ENCODE measurements around the gene PDE4D. TPM values are rescaled to one million over a fixed set of nuclear protein-coding genes. Genes with fewer than 3 reads are reported as not detected.

Gene PDE4D
- total RNA-seq, 1 donor from 2014 or later: 50.0 TPM

DNA sequence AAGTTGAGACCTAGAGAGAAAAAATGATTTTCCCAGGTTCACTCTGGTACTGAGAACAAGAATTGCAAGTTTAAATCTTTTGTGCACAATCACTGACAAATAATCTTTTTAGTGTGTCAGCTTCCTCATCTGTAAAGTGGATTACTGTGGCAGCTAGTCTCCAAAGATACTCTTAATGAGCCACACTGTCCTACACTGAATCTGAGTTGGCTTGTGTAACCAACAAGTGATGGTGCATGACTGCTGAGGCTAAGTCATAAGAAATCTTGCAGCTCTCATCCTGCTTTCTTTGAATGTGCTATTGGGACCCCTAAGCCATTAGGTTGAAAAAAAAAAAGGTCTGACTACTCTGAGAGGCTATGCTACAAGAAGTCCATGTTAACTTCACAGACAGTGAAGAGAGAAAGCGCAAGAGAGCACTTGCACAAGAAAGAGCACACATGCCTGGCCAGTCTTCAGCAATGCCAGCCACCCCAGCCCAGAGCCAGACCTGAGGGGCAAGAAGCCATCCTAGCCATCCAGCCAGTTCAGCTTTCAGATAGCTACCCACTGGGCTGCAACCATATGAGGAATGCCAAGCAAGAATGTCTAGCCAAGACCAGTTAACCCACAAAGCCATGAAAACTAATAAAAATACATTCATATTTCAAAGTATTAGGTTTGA is 891.2 kb downstream of the PDE4D start:
- Mint-ChIP-seq H3K27ac (peak overlapping the region; percentile 52), H3K36me3 (peaks cover 7% of the 10 kb centered on the region), H3K4me3 (peak overlapping the region; percentile 37), H3K4me1 (ENCODE audit: unreplicated experiment) (peaks cover 40% of the 10 kb centered on the region), H3K9me3 (no peaks in the 10 kb centered on the region), H3K27me3 (no peaks in the 10 kb centered on the region)
- DNase-seq (ENCODE audit: extremely low spot score, unreplicated experiment): no peak
- TF ChIP-seq, protein P1, sequence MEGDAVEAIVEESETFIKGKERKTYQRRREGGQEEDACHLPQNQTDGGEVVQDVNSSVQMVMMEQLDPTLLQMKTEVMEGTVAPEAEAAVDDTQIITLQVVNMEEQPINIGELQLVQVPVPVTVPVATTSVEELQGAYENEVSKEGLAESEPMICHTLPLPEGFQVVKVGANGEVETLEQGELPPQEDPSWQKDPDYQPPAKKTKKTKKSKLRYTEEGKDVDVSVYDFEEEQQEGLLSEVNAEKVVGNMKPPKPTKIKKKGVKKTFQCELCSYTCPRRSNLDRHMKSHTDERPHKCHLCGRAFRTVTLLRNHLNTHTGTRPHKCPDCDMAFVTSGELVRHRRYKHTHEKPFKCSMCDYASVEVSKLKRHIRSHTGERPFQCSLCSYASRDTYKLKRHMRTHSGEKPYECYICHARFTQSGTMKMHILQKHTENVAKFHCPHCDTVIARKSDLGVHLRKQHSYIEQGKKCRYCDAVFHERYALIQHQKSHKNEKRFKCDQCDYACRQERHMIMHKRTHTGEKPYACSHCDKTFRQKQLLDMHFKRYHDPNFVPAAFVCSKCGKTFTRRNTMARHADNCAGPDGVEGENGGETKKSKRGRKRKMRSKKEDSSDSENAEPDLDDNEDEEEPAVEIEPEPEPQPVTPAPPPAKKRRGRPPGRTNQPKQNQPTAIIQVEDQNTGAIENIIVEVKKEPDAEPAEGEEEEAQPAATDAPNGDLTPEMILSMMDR (conservative IDR thresholded peaks at IDR 0.05): no peak

DNA sequence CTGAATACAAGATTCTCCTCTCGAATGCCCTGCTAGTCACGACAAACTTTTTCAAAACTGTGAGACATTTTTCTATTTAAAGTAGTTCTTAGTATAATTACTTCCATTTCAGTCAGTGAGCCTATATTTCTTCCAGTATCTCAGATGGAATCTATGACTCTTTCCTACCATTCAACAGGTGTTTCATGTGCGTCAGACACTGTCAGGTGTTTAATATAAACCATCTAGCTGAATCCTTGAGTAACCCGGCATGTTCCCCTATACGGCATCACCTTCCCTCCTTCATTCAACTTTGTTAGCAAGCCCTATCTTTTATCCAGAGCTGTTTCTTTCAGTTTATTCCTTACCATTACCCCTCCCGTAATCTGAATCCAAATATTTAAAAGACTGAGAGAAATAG is 891.8 kb downstream of the PDE4D start:
- TF ChIP-seq, protein P1 (conservative IDR thresholded peaks at IDR 0.05): no peak
- no peaks in the 10 kb centered on the region for H3K27me3 Mint-ChIP-seq
- H3K36me3 Mint-ChIP-seq: peaks cover 7% of the 10 kb centered on the region
- DNase-seq (ENCODE audit: extremely low spot score, unreplicated experiment): no peak
- H3K9me3 Mint-ChIP-seq: no peaks in the 10 kb centered on the region
- H3K4me3 Mint-ChIP-seq: peak overlapping the region; percentile 37
- H3K4me1 Mint-ChIP-seq (ENCODE audit: unreplicated experiment): peaks cover 40% of the 10 kb centered on the region
- peak overlapping the region; percentile 52 for H3K27ac Mint-ChIP-seq

DNA sequence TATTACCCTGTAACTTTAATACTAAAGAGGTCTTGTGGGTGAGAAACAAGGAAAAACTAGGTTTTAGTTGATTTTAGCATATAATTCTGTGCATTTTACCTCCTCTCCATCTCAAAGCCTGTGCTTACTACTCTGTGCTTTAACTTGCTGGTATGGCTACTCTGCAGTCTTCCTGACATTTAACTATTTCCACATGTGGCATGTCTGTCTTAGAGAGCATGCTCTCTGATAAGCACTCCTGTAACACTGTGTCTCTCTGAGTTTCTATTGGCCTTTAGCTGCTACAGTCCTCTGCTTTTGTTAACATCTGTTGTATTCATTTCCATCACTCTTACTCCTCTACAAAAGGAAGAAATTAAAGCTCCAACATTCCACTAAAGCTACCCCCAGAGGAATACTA is 892.4 kb downstream of the PDE4D start:
- TF ChIP-seq, protein P1 (conservative IDR thresholded peaks at IDR 0.05): no peak
- Mint-ChIP-seq H3K4me1 (ENCODE audit: unreplicated experiment) (peaks cover 36% of the 10 kb centered on the region), H3K27me3 (no peaks in the 10 kb centered on the region), H3K9me3 (no peaks in the 10 kb centered on the region), H3K27ac (peak overlapping the region; percentile 52), H3K36me3 (peaks cover 10% of the 10 kb centered on the region), H3K4me3 (peak overlapping the region; percentile 13)
- DNase-seq (ENCODE audit: extremely low spot score, unreplicated experiment): no peak

DNA sequence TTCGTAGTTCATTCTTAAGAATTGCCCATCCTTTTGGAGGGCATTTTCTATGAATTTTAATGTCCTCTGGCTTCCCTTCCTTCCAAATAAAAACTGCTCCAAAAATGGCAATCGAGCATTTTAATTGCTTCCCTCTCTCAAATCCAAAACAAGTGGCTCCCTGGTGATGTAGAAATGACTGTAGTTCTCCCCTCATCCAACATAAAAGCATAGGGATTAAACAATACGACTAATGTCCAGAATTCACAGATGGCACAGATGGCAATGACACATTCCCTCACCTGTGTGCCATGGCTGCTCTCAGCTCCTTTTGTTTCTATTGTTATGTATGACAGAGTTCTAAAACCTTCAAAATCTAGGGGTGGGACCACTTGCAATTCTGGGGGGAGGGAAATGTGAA is 893.3 kb downstream of the PDE4D start:
- Mint-ChIP-seq H3K4me1 (ENCODE audit: unreplicated experiment) (peaks cover 36% of the 10 kb centered on the region), H3K4me3 (no peak overlapping the region), H3K27ac (peak overlapping the region; percentile 40), H3K36me3 (peaks cover 10% of the 10 kb centered on the region), H3K9me3 (no peaks in the 10 kb centered on the region), H3K27me3 (no peaks in the 10 kb centered on the region)
- no peak for DNase-seq (ENCODE audit: extremely low spot score, unreplicated experiment)
- TF ChIP-seq, protein P1 (conservative IDR thresholded peaks at IDR 0.05): no peak

DNA sequence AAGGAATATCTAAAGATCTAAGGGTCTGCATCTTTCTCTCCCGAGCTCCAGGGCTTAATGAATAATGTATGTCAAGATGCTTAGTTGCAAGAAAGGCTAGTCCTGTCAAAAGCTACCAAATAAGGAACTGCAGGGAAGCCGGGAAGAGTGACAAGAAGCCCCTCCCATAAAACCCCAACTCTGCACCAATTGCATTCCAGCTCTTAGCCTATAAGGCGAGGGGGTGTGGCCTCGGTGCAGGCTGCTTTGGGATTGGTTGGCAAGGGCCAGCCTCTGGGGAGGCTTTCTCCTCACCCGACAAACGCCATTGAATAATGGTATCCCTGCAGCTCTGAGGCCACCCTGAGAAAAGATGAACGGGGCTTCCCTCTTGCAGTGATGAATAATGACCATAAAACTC is 893.7 kb downstream of the PDE4D start:
- H3K36me3 Mint-ChIP-seq: peaks cover 10% of the 10 kb centered on the region
- H3K27ac Mint-ChIP-seq: no peak overlapping the region
- H3K4me3 Mint-ChIP-seq: no peak overlapping the region
- no peaks in the 10 kb centered on the region for H3K9me3 Mint-ChIP-seq
- no peaks in the 10 kb centered on the region for H3K27me3 Mint-ChIP-seq
- no peak for DNase-seq (ENCODE audit: extremely low spot score, unreplicated experiment)
- peaks cover 36% of the 10 kb centered on the region for H3K4me1 Mint-ChIP-seq (ENCODE audit: unreplicated experiment)
- TF ChIP-seq, protein P1 (conservative IDR thresholded peaks at IDR 0.05): no peak

Measured in type B pancreatic cell (in vitro differentiated cells).